ENCODE data around the gene MED8.

GRCh38 chr1:43350976-43351375, 38.6 kb downstream of the MED8 start:
- no peak for TF ChIP-seq CTCF (IDR thresholded peaks at IDR 0.05)
- no peak for TF ChIP-seq POLR2A (IDR thresholded peaks at IDR 0.05)

Data from lower leg skin (tissue), 3 donors.